ENCODE results near the gene HOMER2. TPM values are rescaled to one million over a fixed set of nuclear protein-coding genes. Genes with fewer than 3 reads are reported as not detected.

Gene HOMER2
- total and polyA plus RNA-seq, 2 of the 13 experiments (the other 11 are each of a cell fraction or from before 2014, with no cell fraction given), result 12.9 to 14.1 TPM

DNA sequence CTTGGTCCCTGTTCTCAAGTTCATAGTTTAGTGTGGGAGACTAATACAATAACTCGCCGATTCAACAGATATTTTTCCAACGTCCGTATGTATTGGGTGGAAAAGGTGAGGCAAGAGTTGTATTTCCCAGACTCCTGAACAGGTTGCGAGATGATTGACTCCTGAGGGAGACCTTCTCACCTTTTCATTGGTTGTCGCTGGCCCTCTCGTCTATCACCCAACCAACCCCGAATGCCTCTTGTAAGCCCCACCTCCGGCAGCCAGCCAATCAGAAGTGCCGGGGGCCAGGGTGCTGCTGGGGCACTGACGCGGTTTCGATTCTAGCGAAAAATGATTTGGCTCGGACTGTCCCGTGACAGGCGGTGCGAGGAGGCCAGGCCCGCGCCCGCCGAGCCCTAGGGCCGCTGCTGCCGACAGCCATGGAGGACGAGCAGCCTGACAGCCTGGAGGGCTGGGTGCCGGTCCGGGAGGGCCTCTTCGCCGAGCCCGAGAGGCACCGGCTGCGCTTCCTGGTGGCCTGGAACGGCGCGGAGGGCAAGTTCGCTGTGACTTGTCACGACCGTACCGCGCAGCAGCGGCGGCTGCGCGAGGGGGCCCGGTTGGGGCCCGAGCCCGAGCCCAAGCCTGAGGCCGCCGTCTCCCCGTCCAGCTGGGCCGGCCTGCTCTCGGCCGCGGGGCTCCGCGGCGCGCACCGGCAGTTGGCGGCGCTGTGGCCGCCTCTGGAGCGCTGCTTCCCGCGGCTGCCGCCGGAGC is 143.0 kb downstream of the HOMER2 start, which contains the start of gene WHAMM (continued):
- peak; percentile 81 for TF ChIP-seq CREB1 (IDR thresholded peaks at IDR 0.05)
- peak; percentile 63 for TF ChIP-seq CREB1 (CRISPR knock-in tag; IDR thresholded peaks at IDR 0.05)
- no peak for TF ChIP-seq SRSF4 (IDR thresholded peaks at IDR 0.05; ENCODE audit: low read depth, low read length, poor library complexity, severe bottlenecking)
- TF ChIP-seq ZBTB8A (CRISPR knock-in tag; IDR thresholded peaks at IDR 0.05; ENCODE audit: borderline replicate concordance, low read depth), result no peak
- TF ChIP-seq, protein P1, sequence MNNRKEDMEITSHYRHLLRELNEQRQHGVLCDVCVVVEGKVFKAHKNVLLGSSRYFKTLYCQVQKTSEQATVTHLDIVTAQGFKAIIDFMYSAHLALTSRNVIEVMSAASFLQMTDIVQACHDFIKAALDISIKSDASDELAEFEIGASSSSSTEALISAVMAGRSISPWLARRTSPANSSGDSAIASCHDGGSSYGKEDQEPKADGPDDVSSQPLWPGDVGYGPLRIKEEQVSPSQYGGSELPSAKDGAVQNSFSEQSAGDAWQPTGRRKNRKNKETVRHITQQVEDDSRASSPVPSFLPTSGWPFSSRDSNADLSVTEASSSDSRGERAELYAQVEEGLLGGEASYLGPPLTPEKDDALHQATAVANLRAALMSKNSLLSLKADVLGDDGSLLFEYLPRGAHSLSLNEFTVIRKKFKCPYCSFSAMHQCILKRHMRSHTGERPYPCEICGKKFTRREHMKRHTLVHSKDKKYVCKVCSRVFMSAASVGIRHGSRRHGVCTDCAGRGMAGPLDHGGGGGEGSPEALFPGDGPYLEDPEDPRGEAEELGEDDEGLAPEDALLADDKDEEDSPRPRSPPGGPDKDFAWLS (CRISPR knock-in tag; IDR thresholded peaks at IDR 0.05; ENCODE audit: borderline replicate concordance), result no peak
- peak; percentile 14; the same call in 1 of the 2 replicates for TF ChIP-seq ZNF430 (CRISPR knock-in tag; IDR thresholded peaks at IDR 0.05)
- no peak for TF ChIP-seq ZNF20 (CRISPR knock-in tag; IDR thresholded peaks at IDR 0.05)
- no peak for TF ChIP-seq ZNF496 (CRISPR knock-in tag; IDR thresholded peaks at IDR 0.05; ENCODE audit: insufficient replicate concordance)
- no peak for TF ChIP-seq ZNF879 (CRISPR knock-in tag; IDR thresholded peaks at IDR 0.05)
- TF ChIP-seq SNRNP70 (IDR thresholded peaks at IDR 0.05; ENCODE audit: low read depth, low read length), result no peak
- no peak for TF ChIP-seq ZNF251 (CRISPR knock-in tag; IDR thresholded peaks at IDR 0.05)
- no peak for TF ChIP-seq SP140L (CRISPR knock-in tag; IDR thresholded peaks at IDR 0.05; ENCODE audit: borderline replicate concordance)
- TF ChIP-seq, protein P2, sequence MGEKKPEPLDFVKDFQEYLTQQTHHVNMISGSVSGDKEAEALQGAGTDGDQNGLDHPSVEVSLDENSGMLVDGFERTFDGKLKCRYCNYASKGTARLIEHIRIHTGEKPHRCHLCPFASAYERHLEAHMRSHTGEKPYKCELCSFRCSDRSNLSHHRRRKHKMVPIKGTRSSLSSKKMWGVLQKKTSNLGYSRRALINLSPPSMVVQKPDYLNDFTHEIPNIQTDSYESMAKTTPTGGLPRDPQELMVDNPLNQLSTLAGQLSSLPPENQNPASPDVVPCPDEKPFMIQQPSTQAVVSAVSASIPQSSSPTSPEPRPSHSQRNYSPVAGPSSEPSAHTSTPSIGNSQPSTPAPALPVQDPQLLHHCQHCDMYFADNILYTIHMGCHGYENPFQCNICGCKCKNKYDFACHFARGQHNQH (CRISPR knock-in tag; IDR thresholded peaks at IDR 0.05), result peak; percentile 50; the same call in 1 of the 2 replicates
- peak; percentile 65; the same call in 1 of the 2 replicates for TF ChIP-seq ZNF543 (CRISPR knock-in tag; IDR thresholded peaks at IDR 0.05)
- no peak; the same call in 1 of the 2 replicates for TF ChIP-seq ELF3 (CRISPR knock-in tag; IDR thresholded peaks at IDR 0.05)
- TF ChIP-seq ZNF326 (CRISPR knock-in tag; IDR thresholded peaks at IDR 0.05; ENCODE audit: borderline replicate concordance), result no peak
- TF ChIP-seq, protein P3, sequence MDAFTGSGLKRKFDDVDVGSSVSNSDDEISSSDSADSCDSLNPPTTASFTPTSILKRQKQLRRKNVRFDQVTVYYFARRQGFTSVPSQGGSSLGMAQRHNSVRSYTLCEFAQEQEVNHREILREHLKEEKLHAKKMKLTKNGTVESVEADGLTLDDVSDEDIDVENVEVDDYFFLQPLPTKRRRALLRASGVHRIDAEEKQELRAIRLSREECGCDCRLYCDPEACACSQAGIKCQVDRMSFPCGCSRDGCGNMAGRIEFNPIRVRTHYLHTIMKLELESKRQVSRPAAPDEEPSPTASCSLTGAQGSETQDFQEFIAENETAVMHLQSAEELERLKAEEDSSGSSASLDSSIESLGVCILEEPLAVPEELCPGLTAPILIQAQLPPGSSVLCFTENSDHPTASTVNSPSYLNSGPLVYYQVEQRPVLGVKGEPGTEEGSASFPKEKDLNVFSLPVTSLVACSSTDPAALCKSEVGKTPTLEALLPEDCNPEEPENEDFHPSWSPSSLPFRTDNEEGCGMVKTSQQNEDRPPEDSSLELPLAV (CRISPR knock-in tag; conservative IDR thresholded peaks at IDR 0.05; ENCODE audit: low read depth), result no peak
- no peak for TF ChIP-seq ZNF337 (CRISPR knock-in tag; IDR thresholded peaks at IDR 0.05; ENCODE audit: borderline replicate concordance, low read depth)
- TF ChIP-seq EHMT2 (IDR thresholded peaks at IDR 0.05; ENCODE audit: borderline replicate concordance, low read depth, low read length), result no peak
